ENCODE results near the gene GAS2L1.

GRCh38 chr22:29329581-29329980 is 23.1 kb downstream of the GAS2L1 start:
- no peak for TF ChIP-seq EZH2 (IDR thresholded peaks at IDR 0.05; ENCODE audit: low read depth, unreplicated experiment)
- no peak for TF ChIP-seq CTCF (conservative IDR thresholded peaks at IDR 0.05; ENCODE audit: low read depth in 2 of 2)
- TF ChIP-seq POLR2AphosphoS5 (IDR thresholded peaks at IDR 0.05; ENCODE audit: low read depth) = no peak
- no peak for TF ChIP-seq REST (IDR thresholded peaks at IDR 0.05; ENCODE audit: unreplicated experiment)
- no peak for TF ChIP-seq CREB1 (CRISPR knock-in tag; IDR thresholded peaks at IDR 0.05; ENCODE audit: low read depth)
- no peak for TF ChIP-seq ZNF462 (CRISPR knock-in tag; IDR thresholded peaks at IDR 0.05)

Data from GM23338 (cell line).